Skin epidermis (tissue), 12 donors: ENCODE measurements around the gene PIK3CG.
"Not testable (repeated sequence)": the region's sequence is repeated elsewhere in the genome, so short reads cannot be mapped to it uniquely, and the experiment has no call there.

Source experiments
- H3K27ac ChIP-seq, 21 experiments: fragments of 200-600 bp; sonication (generic) in 11 of 21; one replicate each; pipeline ENCODE4 v1.5.0; 2020; ENCODE audit warnings: mild to moderate bottlenecking in 3 of 21, inconsistent platforms in 2 of 21, moderate library complexity in 2 of 21
- H3K4me3 ChIP-seq, 7 experiments: fragments of 200-600 bp; sonication (generic) in 2 of 7; one replicate each; pipeline ENCODE4 v1.5.0; 2020; ENCODE audit warnings: inconsistent platforms in 2 of 7, mild to moderate bottlenecking in 2 of 7, moderate library complexity in 1 of 7

The PIK3CG gene

DNA sequence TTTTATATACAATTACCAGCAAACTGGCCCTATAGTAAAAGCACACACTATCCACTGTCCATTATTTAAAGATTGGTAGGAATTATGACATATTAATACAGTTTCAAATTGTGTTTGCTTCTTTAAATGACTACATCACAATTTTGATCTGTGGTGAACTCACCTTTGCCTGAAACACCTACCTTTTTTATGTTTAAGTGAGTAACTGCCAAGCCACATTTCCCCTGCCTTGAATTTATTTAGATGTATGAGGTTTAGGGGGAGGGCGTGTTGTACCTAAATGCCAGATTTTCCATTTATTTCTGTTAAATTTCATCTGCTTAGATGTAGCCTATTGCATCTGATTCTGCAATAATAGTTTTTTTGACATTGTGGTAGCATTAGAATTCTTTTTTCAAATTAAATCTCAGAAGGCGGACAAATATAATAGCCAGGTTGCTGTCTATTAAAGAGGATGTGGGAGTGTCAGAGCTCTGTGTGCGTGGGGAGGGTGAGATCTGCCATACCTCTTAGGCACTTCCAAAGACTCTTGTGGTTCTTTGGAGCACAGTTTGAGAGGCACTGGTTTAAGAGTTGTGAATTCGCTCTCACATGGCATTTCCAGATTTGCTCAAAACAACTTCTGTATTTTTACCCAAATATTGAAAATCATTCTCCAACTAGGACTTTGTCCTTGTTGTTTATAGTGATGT, 13.8 kb downstream of the PIK3CG start:
- H3K27ac ChIP-seq = no peak overlapping the region
- no peak overlapping the region for H3K4me3 ChIP-seq

DNA sequence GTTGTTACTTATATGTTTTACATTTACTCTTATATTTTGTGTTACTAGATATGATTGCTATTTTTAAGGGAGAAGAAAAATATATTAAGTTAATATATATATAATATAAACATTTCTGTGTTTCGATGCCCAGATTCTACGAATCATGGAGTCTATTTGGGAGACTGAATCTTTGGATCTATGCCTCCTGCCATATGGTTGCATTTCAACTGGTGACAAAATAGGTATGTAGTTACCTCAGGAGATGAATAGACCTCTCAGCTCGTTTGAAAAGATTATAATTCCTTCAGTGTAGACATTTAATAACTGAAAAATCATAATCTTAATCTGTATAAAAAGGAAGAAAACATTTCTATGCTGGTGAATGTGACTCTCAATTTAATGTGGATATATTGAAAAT, 16.9 kb downstream of the PIK3CG start:
- Histone ChIP-seq H3K27ac (no peak overlapping the region), H3K4me3 (no peak overlapping the region)

DNA sequence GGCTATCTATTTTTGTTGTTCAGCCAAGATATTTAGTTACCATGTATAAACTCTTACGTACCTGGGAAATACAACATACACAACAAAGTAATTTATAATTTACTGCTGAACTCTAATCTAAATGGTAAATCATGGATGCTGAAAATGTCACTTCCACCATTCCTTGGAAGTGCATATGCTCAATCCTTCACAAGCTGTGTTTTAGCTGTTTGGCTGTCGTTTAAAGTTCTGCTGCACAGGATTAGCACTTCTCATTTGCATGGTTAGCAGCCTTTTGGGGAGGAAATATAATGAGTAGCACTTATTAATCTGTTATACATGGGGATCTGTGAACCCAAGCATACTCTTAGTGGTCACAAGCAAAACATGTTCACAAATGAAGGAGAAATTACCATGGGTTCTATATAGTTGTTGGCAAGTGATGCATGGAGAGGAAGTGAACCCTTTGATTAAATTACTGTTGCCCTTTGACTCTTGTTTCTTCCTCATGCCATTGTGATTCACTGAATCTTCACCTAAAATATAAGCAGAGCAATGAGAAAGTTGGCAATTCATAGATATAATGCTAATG, 18.5 kb downstream of the PIK3CG start:
- Histone ChIP-seq H3K4me3 (no peak overlapping the region), H3K27ac (no peak overlapping the region)

DNA sequence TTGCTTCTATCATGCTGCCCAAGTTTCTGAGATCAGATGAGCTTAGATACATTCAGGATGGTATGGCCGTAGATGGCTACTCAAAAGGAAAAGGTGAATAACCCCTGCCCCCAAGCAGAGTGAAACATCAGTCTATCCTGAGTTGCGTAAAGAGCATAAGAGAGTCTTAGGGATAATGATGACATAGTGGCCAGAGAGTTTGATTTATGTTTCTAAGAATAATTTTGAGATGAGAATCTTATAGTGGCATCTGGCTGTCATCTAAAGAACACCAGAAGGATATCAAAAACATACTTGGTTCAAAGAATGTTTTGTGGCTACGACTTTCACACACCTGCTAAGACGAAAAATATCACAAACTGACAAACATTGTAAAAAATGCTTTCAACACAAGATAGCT, 20.6 kb downstream of the PIK3CG start:
- Histone ChIP-seq H3K4me3 (no peak overlapping the region), H3K27ac (no peak overlapping the region)

DNA sequence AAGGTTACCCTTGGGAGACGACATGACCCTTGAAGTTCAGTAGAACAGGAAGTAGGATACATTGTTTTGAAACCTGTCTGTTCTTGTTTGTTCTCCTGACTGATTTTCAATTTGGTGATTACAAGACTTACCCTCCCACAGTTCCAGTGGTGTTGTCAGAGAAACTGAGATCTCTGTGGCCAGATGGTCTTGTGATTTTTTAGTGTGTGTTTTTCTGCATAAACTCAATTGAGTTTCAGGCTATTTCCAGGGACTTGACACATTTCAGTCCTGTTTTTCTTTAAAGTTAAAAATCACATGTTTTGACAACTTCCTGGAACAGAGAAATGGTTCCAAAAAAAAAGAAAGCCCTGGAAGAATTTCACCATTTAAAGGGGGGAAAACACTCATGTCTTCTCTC, 22.3 kb downstream of the PIK3CG start:
- Histone ChIP-seq H3K4me3 (no peak overlapping the region), H3K27ac (no peak overlapping the region)

DNA sequence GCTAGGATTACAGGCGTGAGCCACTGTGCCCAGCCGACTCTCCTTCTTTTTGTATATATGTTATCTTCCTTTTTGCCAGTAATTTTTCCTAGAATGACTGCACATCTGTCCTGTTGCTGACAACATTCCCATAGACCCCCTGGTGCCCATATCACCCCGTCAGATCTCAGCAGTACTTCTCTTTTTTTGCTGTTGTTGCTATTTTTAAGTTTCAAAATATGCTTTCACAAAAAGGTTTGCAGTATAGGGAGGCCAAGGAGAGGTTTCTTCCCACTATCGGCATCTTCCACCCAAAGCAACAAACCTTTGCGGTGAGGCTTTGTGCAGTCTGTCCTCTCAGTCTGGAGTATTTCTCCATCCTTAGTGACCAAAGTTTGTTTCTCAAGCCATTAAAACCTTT, 23.1 kb downstream of the PIK3CG start:
- H3K27ac ChIP-seq = no peak overlapping the region
- H3K4me3 ChIP-seq = no peak overlapping the region

DNA sequence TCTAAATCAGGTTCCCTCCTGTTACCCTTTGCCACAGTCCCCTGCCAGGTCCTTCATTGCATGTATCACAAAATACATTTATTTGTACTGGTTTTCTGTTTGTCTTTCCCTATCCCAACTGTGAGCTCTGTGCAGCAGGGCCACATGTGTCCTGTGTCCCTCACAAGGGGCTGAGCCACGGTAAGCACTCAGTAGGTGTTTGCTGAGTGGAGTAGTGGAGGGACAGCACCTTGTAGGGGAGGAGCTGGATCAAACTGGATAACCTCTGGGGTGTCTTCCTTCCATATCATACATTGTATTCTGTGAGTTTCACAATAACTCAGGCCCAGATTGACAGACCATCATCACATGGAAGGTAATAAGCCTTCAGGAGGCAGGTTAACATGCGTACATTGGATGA, 25.9 kb downstream of the PIK3CG start:
- Histone ChIP-seq H3K27ac (no peak overlapping the region), H3K4me3 (no peak overlapping the region)

DNA sequence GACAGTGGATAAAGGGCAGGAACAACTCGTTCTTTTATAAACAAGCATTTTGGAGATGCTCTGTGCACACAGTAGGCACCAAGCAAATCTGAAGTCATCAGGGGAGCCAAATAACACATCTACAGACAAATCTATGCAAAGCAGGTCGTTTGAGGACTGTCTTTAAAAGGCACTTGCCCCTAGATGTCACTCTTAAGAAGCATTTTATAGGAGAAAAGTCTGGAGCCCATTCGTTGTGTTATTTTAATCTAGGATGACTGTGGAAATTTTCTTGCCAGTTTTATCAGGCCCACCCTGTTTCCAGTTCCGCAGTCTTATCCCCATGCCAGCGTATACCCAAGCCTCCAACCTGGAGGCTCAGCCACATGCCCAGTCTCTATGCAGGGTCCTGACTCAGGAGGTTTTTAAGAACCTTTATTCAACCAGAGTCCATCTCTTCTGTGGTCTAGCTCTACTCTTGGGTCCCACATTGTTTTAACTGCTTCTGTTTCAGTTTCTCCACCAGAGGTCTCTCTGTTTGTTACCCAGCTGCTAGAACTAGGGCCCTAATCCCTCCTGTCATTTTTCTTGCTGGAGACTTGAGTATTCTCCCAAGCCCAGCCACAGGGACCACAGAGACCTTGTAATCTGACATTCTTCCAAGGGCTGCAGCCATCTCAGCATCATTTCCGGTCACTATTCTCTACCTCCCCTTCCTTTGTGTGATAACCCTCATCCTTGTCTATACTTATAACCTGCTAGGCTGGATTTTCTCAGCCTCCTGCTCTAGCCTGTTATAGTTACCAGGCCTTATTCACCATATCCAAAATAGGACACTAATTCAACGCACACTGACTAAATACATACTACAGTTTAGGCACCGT, 26.7 kb downstream of the PIK3CG start:
- no peak overlapping the region for H3K27ac ChIP-seq
- no peak overlapping the region for H3K4me3 ChIP-seq

DNA sequence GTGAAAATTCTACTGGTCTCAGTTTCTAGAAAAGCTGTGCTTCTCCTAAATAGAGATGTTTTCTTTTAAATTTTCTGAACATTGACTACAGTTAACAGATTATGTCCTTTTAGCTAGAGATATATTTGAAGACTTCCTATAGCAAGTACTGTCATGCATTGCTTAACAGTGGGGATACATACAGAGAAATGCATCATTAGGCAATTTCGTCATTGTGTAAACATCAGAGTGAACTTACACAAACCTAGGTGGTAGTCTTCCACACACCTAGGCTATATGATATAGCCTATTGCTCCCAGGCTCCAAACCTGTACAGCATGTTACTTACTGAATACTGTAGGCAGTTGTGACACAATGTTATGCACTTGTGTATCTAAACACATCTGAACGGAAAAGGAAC, 28.5 kb downstream of the PIK3CG start:
- H3K27ac ChIP-seq = no peak overlapping the region
- no peak overlapping the region for H3K4me3 ChIP-seq

DNA sequence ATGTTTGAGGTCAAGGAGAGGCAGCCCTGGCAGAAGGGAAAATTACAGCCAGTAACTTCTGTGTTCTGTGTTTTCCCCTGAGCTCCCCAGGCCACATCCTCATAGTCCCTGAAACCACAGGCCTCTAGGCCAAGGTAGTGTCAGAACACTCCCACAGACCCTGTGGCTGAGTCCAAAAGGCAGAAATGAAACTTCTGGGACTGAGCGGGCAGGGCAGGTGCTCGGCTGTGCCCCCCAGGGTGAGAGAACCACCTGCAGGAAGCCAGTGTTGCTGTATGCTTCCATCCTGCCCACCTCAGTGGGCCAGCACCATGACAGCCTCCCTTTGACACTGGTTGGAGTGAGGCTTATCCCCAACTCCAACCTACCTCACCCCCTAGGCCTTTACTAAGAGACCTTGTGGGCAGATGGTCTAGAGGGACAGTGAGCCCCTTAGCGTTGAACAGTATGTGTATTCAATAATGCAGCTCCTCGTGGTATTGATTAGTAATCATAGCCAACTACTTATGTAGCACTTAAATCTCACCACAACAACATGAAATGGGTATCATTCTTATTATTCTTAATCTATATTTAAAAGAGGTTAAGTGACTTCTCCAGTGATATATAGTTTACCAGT, 30.3 kb downstream of the PIK3CG start:
- no peak overlapping the region for H3K4me3 ChIP-seq
- no peak overlapping the region for H3K27ac ChIP-seq

DNA sequence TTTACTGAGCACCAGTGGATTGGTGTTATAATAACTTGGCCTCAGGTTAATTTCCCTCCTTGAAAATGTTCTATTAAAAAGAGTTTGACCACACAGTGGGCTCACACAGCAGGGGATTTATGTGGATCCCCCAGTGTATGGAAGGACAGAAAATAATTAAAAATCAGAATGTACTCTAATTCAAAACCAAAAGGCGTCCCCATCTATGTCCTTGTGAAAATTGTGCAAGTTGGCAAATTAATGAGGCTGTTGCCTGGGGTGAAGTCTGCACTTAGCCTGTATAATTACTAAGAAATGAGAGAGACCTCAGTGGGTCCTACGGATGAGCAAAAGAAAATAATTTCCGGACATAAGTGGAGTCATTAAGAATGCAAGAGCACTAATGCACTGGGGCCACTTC, 31.1 kb downstream of the PIK3CG start:
- Histone ChIP-seq H3K4me3 (no peak overlapping the region), H3K27ac (no peak overlapping the region)

DNA sequence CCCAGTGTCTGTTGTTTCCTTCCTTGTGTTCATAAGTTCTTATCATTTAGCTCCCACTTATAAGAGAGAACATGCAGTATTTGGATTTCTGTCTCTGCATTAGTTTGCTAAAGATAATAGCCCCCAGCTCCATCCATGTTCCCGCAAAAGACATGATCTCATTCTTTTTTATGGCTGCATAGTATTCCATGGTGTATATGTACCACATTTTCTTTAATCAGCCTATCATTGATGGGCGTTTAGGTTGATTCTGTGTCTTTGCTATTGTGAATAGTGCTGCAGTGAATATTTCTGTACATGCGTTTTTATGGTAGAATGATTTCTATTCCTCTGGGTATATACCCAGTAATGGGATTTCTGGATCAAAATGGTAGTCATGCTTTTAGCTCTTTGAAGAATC, 32.5 kb downstream of the PIK3CG start:
- H3K4me3 ChIP-seq, H3K27ac ChIP-seq: not testable (repeated sequence)

DNA sequence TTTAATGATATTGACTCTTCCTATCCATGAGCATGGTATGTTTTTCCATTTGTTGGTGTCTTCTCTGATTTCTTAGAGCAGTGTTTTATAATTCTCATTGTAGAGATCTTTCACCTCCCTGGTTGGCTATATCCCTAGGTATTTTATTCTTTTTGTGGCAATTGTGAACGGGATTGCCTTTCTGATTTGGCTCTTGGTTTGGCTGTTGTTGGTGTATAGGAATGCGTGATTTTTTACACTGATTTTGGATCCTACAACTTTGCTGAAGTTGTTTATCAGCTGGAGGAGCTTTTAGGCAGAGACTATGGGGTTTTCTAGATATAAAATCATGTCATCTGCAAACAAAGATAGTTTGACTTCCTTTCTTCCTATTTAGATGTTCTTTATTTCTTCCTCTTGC, 33.9 kb downstream of the PIK3CG start:
- H3K4me3 ChIP-seq, H3K27ac ChIP-seq: not testable (repeated sequence)

DNA sequence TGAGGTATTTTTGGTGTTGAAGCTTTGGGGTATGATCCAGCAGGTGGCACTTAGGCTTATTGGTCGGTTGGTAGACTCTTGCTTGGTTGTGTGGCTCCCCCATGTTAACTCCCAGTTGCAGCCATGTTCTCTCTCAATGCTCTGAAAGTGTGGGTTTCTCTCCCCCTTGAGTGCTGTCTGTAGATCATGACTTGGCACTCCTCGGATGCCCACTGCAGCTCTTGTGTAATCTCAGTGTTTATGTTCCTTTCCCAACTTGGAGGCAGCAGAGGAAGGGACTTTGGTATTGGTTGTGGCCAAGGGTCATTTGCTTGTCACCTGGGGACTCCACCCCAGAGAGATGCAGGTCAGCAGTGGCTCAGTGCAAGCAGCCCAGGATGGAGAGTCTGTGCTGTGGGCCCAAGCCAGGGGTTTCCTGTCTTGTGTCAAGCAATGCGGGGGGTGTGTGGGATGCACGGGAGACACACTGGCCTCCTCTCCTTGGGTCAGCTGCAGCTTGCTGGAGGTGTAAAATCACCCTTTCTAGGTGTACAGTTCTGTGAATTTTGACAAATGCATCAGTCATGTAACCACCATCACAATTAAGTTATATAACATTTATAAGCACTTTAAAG, 36.9 kb downstream of the PIK3CG start:
- Histone ChIP-seq H3K4me3 (no peak overlapping the region), H3K27ac (no peak overlapping the region)

DNA sequence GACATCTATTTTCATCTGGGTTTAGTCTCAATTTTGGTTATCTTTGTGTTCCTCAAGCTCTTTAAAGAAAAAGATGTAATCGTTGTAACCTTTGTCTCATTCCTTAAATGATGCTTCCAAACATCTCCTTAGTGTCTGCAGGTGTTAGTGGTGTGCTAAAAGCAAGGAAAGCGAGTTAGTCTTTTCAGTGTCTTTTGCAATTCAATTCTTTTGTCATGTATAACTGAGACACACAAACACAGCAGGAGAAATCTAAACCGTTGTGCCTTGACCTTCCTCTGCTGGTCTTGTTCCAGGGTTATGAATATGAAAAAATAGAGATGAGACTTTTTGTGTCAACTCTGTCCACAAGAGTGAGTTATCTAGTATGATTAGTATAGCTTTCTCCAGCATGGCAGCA, 40.7 kb downstream of the PIK3CG start:
- H3K27ac ChIP-seq = peak overlapping the region in 1 of 21 experiments; percentile 10

DNA sequence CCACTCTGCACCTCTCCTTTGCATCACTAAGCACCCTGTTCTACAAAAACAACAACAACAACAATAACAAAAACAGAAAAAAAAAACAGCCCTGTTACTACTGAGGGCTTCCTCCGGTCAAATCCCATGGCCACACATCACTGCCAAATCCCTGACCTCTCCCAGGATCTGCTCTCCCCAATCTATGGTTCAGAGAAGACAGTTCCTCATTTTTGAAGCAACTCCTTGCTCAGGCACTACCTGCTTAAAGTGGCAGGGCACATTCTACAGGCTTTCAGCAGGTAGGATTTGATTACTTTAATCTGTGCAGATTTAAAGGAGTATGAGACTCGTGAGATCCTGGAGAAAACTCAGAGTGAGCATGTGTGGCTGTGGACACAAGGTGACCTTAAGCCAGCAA, 46.9 kb downstream of the PIK3CG start:
- H3K4me3 ChIP-seq = no peak overlapping the region
- no peak overlapping the region for H3K27ac ChIP-seq

More for the DNA sequence above, 40.7 kb downstream of the PIK3CG start:
- H3K4me3 ChIP-seq = no peak overlapping the region

DNA sequence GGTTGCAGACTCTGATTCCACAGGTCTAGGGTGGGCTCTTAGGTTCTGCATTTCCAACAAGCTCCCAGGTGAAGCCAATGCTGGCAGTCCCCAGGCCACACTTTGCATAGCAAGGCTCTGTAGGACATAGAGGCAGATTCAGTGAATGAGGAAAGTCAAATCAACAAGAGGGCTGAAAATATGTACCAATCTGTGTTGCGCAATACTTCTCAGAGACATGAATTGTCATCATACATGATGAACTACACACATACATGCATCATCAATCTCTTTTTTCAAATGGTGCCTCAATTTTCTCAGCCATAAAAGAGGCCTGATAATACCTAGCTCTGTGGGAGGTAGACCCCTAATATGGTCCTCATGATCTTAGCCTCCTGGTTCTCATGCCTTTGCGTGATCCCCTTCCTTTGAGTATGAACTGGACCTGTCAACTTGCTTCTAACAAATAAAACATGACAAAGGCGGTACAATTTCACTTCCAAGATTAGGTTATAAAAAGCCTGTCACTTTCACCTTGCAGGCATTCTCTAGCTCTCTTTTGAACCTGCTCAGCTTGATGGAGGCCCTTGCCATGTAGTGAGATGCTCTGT, 49.0 kb downstream of the PIK3CG start:
- no peak overlapping the region for H3K4me3 ChIP-seq
- no peak overlapping the region for H3K27ac ChIP-seq

DNA sequence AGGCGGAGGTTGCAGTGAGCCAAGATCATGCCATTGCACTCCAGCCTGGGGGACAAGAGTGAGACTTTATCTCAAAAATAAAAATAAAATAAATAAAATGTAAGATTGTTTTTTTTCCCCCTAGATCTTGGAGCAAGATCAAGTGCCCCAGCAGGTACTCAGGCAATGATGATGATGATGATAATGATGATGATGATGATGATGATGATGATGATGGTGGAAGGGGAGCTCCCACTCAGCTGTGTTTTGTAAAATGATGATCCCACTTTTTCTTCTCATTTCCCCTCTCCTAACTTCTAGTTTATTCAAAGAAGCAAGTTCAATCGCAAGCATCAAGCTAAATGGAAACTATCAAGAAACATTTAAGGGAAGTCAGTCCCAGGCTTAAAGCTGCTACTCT, 50.3 kb downstream of the PIK3CG start:
- H3K27ac ChIP-seq = no peak overlapping the region
- no peak overlapping the region for H3K4me3 ChIP-seq

DNA sequence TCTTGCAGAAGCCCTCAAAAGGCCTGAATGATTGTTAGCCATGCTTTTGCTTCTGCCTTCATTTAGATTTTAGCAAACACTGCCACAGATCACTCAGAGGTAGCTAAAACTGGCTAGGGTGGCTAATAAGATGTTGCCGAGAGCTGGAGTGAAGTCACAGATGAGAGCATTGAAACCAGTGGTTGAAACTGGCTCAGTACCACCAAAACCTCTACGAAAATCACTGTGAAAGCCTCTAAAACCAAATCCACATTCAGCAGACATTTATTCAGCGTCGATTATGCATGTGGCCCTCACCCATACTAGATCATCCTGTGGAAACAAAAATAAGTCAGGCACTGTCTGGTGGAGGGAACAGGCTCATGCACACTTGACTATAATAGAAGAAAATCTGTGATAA, 50.8 kb downstream of the PIK3CG start:
- H3K4me3 ChIP-seq = no peak overlapping the region
- no peak overlapping the region for H3K27ac ChIP-seq

DNA sequence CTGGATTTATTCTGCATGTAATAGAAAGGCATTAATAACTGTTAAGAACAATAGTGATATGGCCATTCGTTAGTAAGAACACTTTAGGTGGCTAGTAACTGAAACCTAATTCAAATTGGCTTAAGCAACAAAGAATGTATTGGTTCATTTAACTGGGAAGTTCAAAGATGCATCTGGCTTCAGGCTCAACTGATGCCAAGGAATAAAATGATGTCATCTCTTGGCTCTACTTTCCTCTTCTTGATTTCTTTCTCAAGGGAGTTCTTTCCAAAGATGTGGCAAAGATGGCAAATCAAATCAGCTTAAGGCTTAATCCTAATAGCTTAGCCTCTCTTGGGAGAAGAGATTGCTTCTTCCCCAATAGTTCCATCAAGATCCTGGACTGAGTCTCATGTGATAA, 51.6 kb downstream of the PIK3CG start:
- H3K4me3 ChIP-seq = no peak overlapping the region
- H3K27ac ChIP-seq = no peak overlapping the region
